Calu3 (cell line): ENCODE measurements around the gene RPL21. TPM values are rescaled to one million over a fixed set of nuclear protein-coding genes. Genes with fewer than 3 reads are reported as not detected.
"Not testable (repeated sequence)": the region's sequence is repeated elsewhere in the genome, so short reads cannot be mapped to it uniquely, and the experiment has no call there.

Experiments used
- BruUV-seq: library from RNA; stranded (reverse); fragments of 400-500 nt; replicated peaks from 2 replicates; lab custom pipeline; 2021; lab: Mats Ljungman, UMichigan
- CTCF ChIA-PET: fragments of 300-600 bp; sonication (Branson Sonifier 250); formaldehyde crosslinking; loops from one replicate; lab custom pipeline; 2022; ENCODE audit warnings: antibody characterized with exemption; lab: Charles Lee
- DNase-seq: peaks from one replicate; pipeline ENCODE4 v3.0.0; 2022
- H3K27ac Mint-ChIP-seq: one replicate; pipeline ENCODE4 v1.8.0; 2022; ENCODE audit warnings: mixed read lengths; ENCODE audit not compliant: unreplicated experiment
- H3K27me3 Mint-ChIP-seq: one replicate; pipeline ENCODE4 v1.8.0; 2022; ENCODE audit warnings: mixed read lengths; ENCODE audit not compliant: unreplicated experiment
- H3K36me3 Mint-ChIP-seq: one replicate; pipeline ENCODE4 v1.8.0; 2022; ENCODE audit warnings: mild to moderate bottlenecking, moderate library complexity, mixed read lengths; ENCODE audit not compliant: insufficient read depth, unreplicated experiment
- H3K4me1 Mint-ChIP-seq: one replicate; pipeline ENCODE4 v1.8.0; 2022; ENCODE audit warnings: mild to moderate bottlenecking, low read depth, mixed read lengths; ENCODE audit not compliant: unreplicated experiment
- H3K4me3 Mint-ChIP-seq: one replicate; pipeline ENCODE4 v1.8.0; 2022; ENCODE audit warnings: mild to moderate bottlenecking, low read depth, moderate library complexity, mixed read lengths; ENCODE audit not compliant: unreplicated experiment
- H3K9me3 Mint-ChIP-seq: one replicate; pipeline ENCODE4 v1.8.0; 2022; ENCODE audit warnings: low read depth, mixed read lengths; ENCODE audit not compliant: unreplicated experiment
- CTCF ChIP-seq: fragments of 200-600 bp; IDR thresholded peaks from one replicate; pipeline ENCODE4 v1.8.0; 2022; ENCODE audit warnings: antibody characterized with exemption; ENCODE audit not compliant: unreplicated experiment
- intact Hi-C: fragments of 100-400 bp; cut with micrococcal nuclease; formaldehyde crosslinking; loops from one replicate; pipeline ENCODE4 v1.10.0; 2022; ENCODE audit not compliant: unreplicated experiment
- total RNA-seq: library from RNA; stranded (reverse); gene quantifications from 2 replicates; pipeline ENCODE4 v1.2.3, GENCODE V29; 2022

The RPL21 gene
- total RNA-seq, 1 experiment from 2014 or later = 434 TPM

DNA sequence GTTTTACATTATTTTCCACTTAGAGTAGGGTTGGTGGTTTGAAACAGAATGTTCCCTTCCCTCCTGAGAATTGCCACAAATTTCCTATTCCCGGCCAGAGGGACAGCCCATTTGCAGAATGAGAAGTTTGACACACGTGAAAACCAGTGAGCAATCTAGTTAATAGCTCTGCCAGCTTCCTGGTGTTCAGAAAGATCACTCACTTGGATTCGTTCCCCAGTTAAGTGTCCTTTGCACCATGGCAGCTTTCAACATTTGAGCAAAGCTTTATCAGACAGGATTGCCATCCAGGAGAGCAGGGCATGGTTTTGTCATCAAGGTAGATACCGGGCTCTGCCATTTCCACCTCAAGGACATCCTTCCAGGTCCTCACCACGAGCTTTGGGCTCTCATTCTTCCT, 47.5 kb downstream of the RPL21 start:
- Mint-ChIP-seq H3K4me3 (no peak overlapping the region), H3K27me3 (peaks cover 52% of the 10 kb centered on the region), H3K4me1 (no peaks in the 10 kb centered on the region), H3K9me3 (no peaks in the 10 kb centered on the region), H3K27ac (no peak overlapping the region), H3K36me3 (no peaks in the 10 kb centered on the region)
- CTCF ChIA-PET = no interaction called here
- intact Hi-C loops = no loop called here
- BruUV-seq = no TSS peak
- no peak for TF ChIP-seq CTCF
- no peak for DNase-seq

DNA sequence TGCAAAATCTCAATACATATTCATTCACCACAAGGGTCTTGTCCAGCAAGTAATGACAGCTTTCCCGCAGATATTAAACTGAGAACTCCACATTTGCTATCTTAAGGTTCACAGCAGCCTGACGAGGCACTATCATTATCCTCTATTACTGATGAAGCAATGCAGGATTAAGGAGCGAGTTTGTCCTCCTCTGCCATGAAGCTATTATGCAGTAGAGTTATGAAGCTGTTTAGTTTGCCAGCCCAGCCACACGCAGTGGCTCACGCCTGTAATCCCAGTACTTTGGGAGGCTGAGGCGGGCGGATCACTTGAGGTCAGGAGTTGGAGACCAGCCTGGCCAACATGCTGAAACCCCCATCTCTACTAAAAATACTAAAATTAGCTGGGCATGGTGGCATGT, 49.0 kb downstream of the RPL21 start:
- DNase-seq, BruUV-seq, intact Hi-C loops, CTCF ChIA-PET, H3K4me3 Mint-ChIP-seq, H3K27ac Mint-ChIP-seq, H3K36me3 Mint-ChIP-seq, H3K9me3 Mint-ChIP-seq, H3K4me1 Mint-ChIP-seq: not testable (repeated sequence)
- peaks cover 36% of the 10 kb centered on the region for H3K27me3 Mint-ChIP-seq

GRCh38 chr13:27300941-27301586, 49.7 kb downstream of the RPL21 start:
- DNase-seq = no peak
- H3K4me3 Mint-ChIP-seq = no peak overlapping the region
- H3K4me1 Mint-ChIP-seq = no peaks in the 10 kb centered on the region
- H3K27me3 Mint-ChIP-seq = peaks cover 30% of the 10 kb centered on the region
- no peak overlapping the region for H3K27ac Mint-ChIP-seq
- no peaks in the 10 kb centered on the region for H3K9me3 Mint-ChIP-seq
- TF ChIP-seq CTCF = no peak
- intact Hi-C loops = no loop called here
- CTCF ChIA-PET = no interaction called here
- no TSS peak for BruUV-seq
- no peaks in the 10 kb centered on the region for H3K36me3 Mint-ChIP-seq

GRCh38 chr13:27302643-27303262, 51.4 kb downstream of the RPL21 start:
- Mint-ChIP-seq H3K27ac (no peak overlapping the region), H3K4me1 (no peaks in the 10 kb centered on the region), H3K36me3 (no peaks in the 10 kb centered on the region), H3K27me3 (peaks cover 14% of the 10 kb centered on the region), H3K9me3 (no peaks in the 10 kb centered on the region), H3K4me3 (no peak overlapping the region)
- CTCF ChIA-PET = no interaction called here
- intact Hi-C loops = no loop called here
- no peak for DNase-seq
- no TSS peak for BruUV-seq
- TF ChIP-seq CTCF = no peak

DNA sequence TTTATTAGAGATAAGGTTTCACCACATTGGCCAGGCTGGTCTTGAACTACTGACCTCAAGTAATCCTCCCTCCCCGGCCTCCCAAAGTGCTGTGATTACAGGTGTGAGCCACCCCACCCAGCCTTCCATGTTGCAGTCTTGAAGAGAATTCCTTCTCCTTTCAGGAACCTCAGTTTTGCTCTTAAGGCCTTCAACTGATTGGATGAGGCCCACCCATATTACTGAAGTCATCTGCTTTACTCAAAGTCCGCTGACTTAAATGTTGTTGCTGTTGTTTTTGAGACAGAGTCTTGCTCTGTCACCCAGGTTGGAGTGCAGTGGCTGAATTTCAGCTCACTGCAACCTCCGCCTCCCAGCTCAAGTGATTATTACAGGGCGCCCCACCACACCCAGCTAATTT, 52.7 kb downstream of the RPL21 start:
- CTCF ChIA-PET = no interaction called here
- Mint-ChIP-seq H3K4me1 (peaks cover 4% of the 10 kb centered on the region), H3K27me3 (peaks cover under 1% of the 10 kb centered on the region), H3K27ac (no peak overlapping the region), H3K9me3 (no peaks in the 10 kb centered on the region), H3K36me3 (no peaks in the 10 kb centered on the region), H3K4me3 (no peak overlapping the region)
- TF ChIP-seq CTCF = no peak
- no peak for DNase-seq
- no TSS peak for BruUV-seq
- intact Hi-C loops = no loop called here
